HepG2 (cell line): Measurements from ENCODE around the gene PSMD8. TPM values are rescaled to one million over a fixed set of nuclear protein-coding genes. Genes with fewer than 3 reads are reported as not detected.

ENCODE experiments used
- AHR ChIP-seq: IDR thresholded peaks from 2 replicates; pipeline ENCODE4 v1.6.1; 2018; ENCODE audit warnings: missing genetic modification reagents, missing compliant biosample characterization
- GABPB1 ChIP-seq: IDR thresholded peaks from 2 replicates; pipeline ENCODE4 v1.6.1; 2016; ENCODE audit warnings: mild to moderate bottlenecking, missing genetic modification reagents, moderate library complexity, missing compliant biosample characterization
- ISL2 ChIP-seq: sonication (generic); formaldehyde crosslinking; IDR thresholded peaks from 2 replicates; pipeline ENCODE4 v1.5.0; 2020; ENCODE audit warnings: missing genetic modification reagents
- MAF1 ChIP-seq: sonication (generic); formaldehyde crosslinking; IDR thresholded peaks from 2 replicates; pipeline ENCODE4 v1.5.0; 2020; ENCODE audit warnings: missing genetic modification reagents, borderline replicate concordance
- MXD4 ChIP-seq: IDR thresholded peaks from 2 replicates; pipeline ENCODE4 v1.6.1; 2016; ENCODE audit warnings: mild to moderate bottlenecking, missing biosample characterization, missing genetic modification reagents
- NKX3-1 ChIP-seq: sonication (generic); formaldehyde crosslinking; IDR thresholded peaks from 2 replicates; pipeline ENCODE4 v1.5.0; 2020; ENCODE audit warnings: missing genetic modification reagents
- REPIN1 ChIP-seq: sonication (generic); formaldehyde crosslinking; IDR thresholded peaks from 2 replicates; pipeline ENCODE4 v1.8.0; 2022; ENCODE audit warnings: missing genetic modification reagents, low read depth, mild to moderate bottlenecking, borderline replicate concordance
- SOX6 ChIP-seq, 2 experiments: fragments of 450-650 bp in 1 of 2; sonication (generic) in 1 of 2; formaldehyde crosslinking in 1 of 2; IDR thresholded peaks; 2 replicates each; pipeline versions ENCODE4 v1.4.0 to v1.6.1; 2017 to 2020; ENCODE audit warnings: antibody characterized with exemption in 1 of 2, mild to moderate bottlenecking in 1 of 2, missing genetic modification reagents in 1 of 2
- SP1 ChIP-seq, 2 experiments: fragments of 450-650 bp in 1 of 2; sonication (generic) in 1 of 2; formaldehyde crosslinking in 1 of 2; IDR thresholded peaks; 2 replicates each; pipeline versions ENCODE4 v1.4.0 to v1.6.1; 2016 to 2020; ENCODE audit warnings: missing genetic modification reagents in 1 of 2
- TP53 ChIP-seq: sonication (generic); formaldehyde crosslinking; conservative IDR thresholded peaks from 2 replicates; pipeline ENCODE4 v1.4.0; 2020; ENCODE audit warnings: missing genetic modification reagents
- ZBTB44 ChIP-seq: sonication (generic); formaldehyde crosslinking; IDR thresholded peaks from 2 replicates; pipeline ENCODE4 v1.4.0; 2020; ENCODE audit warnings: missing genetic modification reagents
- ZNF510 ChIP-seq: sonication (generic); formaldehyde crosslinking; IDR thresholded peaks from 2 replicates; pipeline ENCODE4 v1.4.0; 2020; ENCODE audit warnings: low read depth, mild to moderate bottlenecking, missing genetic modification reagents
- ZNF713 ChIP-seq: sonication (generic); formaldehyde crosslinking; IDR thresholded peaks from 2 replicates; pipeline ENCODE4 v1.4.0; 2020; ENCODE audit warnings: mild to moderate bottlenecking, missing genetic modification reagents
- ZNF737 ChIP-seq: sonication (generic); formaldehyde crosslinking; IDR thresholded peaks from 2 replicates; pipeline ENCODE4 v1.5.0; 2020; ENCODE audit warnings: missing genetic modification reagents, mild to moderate bottlenecking, borderline replicate concordance
- ZNF746 ChIP-seq: sonication (generic); formaldehyde crosslinking; IDR thresholded peaks from 2 replicates; pipeline ENCODE4 v1.8.0; 2022; ENCODE audit warnings: mild to moderate bottlenecking, missing genetic modification reagents
- ZNF781 ChIP-seq: sonication (generic); formaldehyde crosslinking; IDR thresholded peaks from 2 replicates; pipeline ENCODE4 v1.5.1; 2020; ENCODE audit warnings: borderline replicate concordance, mild to moderate bottlenecking, missing genetic modification reagents; ENCODE audit errors: not compliant biosample characterization
- ZXDC ChIP-seq: sonication (generic); formaldehyde crosslinking; IDR thresholded peaks from 2 replicates; pipeline ENCODE4 v1.5.0; 2020; ENCODE audit warnings: mild to moderate bottlenecking, missing genetic modification reagents
- ZZZ3 ChIP-seq: sonication (generic); formaldehyde crosslinking; IDR thresholded peaks from 2 replicates; pipeline ENCODE4 v1.4.0; 2020; ENCODE audit warnings: missing genetic modification reagents, mild to moderate bottlenecking, borderline replicate concordance
- polyA plus RNA-seq, 8 experiments: library from polyadenylated mRNA; depleted of rRNA in 3 of 8; stranded (reverse) in 7 of 8; unstranded in 1 of 8; fragments of >200 nt; fragmentation: Illumina TruSeq in 4 of 8; extraction: Trizol in 4 of 8; gene quantifications; 2 replicates each; pipeline versions ENCODE4 v1.2.1 to v1.2.3, GENCODE V29; 2011 to 2016; ENCODE audit warnings: low read depth in 4 of 8, missing spikeins in 1 of 8, mixed read lengths in 1 of 8; ENCODE audit not compliant: insufficient read depth in 1 of 8
- total RNA-seq, 5 experiments: library from RNA; depleted of rRNA; stranded (reverse); fragments of >200 nt; fragmentation: Illumina TruSeq; extraction: Trizol; gene quantifications; 2 replicates each; pipeline ENCODE4 v1.2.3, GENCODE V29; 2016; ENCODE audit warnings: low read depth in 1 of 5
- TF ChIP-seq, protein P1 (sequence below): sonication (generic); formaldehyde crosslinking; IDR thresholded peaks from 2 replicates; pipeline ENCODE4 v1.8.1; 2022; ENCODE audit warnings: low read depth, mild to moderate bottlenecking, missing genetic modification reagents

Gene PSMD8
- total and polyA plus RNA-seq, 2 of the 13 experiments (the other 11 are each of a cell fraction or from before 2014, with no cell fraction given) = 162 to 296 TPM

- TF ChIP-seq SOX6 (IDR thresholded peaks at IDR 0.05) (no peak), SOX6 (CRISPR knock-in tag; IDR thresholded peaks at IDR 0.05) (peak; percentile 65), SP1 (IDR thresholded peaks at IDR 0.05) (no peak), SP1 (CRISPR knock-in tag; IDR thresholded peaks at IDR 0.05) (peak; percentile 99), ISL2 (CRISPR knock-in tag) (0 out of 2 replicates have a peak, but pooled peaks have one; percentile 30), AHR (CRISPR knock-in tag) (peak; percentile 57; the same call in 1 of the 2 replicates), GABPB1 (peak; percentile 90), ZZZ3 (CRISPR knock-in tag) (0 out of 2 replicates have a peak, but pooled peaks have one; percentile 32), NKX3-1 (peak; percentile 72; the same call in 1 of the 2 replicates), REPIN1 (CRISPR knock-in tag) (peak; percentile 54; the same call in 1 of the 2 replicates), ZBTB44 (peak; percentile 44; the same call in 1 of the 2 replicates), TP53 (CRISPR knock-in tag) (no peak), ZNF713 (CRISPR knock-in tag) (0 out of 2 replicates have a peak, but pooled peaks have one; percentile 85), ZXDC (CRISPR knock-in tag) (peak; percentile 91; the same call in 1 of the 2 replicates), ZNF510 (0 out of 2 replicates have a peak, but pooled peaks have one; percentile 29), ZNF746 (CRISPR knock-in tag) (no peak), MAF1 (CRISPR knock-in tag) (no peak), MXD4 (peak; percentile 76; the same call in 1 of the 2 replicates), ZNF781 (no peak), ZNF737 (CRISPR knock-in tag) (no peak)
- TF ChIP-seq, protein P1, sequence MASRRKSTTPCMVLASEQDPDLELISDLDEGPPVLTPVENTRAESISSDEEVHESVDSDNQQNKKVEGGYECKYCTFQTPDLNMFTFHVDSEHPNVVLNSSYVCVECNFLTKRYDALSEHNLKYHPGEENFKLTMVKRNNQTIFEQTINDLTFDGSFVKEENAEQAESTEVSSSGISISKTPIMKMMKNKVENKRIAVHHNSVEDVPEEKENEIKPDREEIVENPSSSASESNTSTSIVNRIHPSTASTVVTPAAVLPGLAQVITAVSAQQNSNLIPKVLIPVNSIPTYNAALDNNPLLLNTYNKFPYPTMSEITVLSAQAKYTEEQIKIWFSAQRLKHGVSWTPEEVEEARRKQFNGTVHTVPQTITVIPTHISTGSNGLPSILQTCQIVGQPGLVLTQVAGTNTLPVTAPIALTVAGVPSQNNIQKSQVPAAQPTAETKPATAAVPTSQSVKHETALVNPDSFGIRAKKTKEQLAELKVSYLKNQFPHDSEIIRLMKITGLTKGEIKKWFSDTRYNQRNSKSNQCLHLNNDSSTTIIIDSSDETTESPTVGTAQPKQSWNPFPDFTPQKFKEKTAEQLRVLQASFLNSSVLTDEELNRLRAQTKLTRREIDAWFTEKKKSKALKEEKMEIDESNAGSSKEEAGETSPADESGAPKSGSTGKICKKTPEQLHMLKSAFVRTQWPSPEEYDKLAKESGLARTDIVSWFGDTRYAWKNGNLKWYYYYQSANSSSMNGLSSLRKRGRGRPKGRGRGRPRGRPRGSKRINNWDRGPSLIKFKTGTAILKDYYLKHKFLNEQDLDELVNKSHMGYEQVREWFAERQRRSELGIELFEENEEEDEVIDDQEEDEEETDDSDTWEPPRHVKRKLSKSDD (CRISPR knock-in tag) = 0 out of 2 replicates have a peak, but pooled peaks have one; percentile 77
These were observed 28.8 kb downstream of the PSMD8 start, which contains the start of gene FAM98C (continued) for GRCh38 chr19:38402967-38403674.
